RCC 7860 (cell line): ENCODE data around the gene PODN.

Experiments
- DNase-seq: peaks from one replicate; pipeline ENCODE4 v3.0.0-alpha.2; 2015; ENCODE audit warnings: low spot score
- FAIRE-seq: peaks from 2 replicates; lab custom pipeline; 2012; peaks lifted over from hg19 to GRCh38; lab: Jason Lieb, UNC

PODN gene

GRCh38 chr1:53128401-53128800, 66.4 kb downstream of the PODN start:
- no peak for FAIRE-seq
- no peak for DNase-seq

GRCh38 chr1:53129891-53130597, 68.0 kb downstream of the PODN start:
- FAIRE-seq (no peak), DNase-seq (no peak)

- FAIRE-seq (no peak), DNase-seq (no peak)
Observed at GRCh38 chr1:53130598-53130877, 68.5 kb downstream of the PODN start.

- no peak for FAIRE-seq
Observed at GRCh38 chr1:53130878-53131589, 69.0 kb downstream of the PODN start.

GRCh38 chr1:53131590-53131938, 69.6 kb downstream of the PODN start:
- DNase-seq (no peak), FAIRE-seq (no peak)

More at GRCh38 chr1:53130878-53131589, 69.0 kb downstream of the PODN start:
- no peak for DNase-seq

- DNase-seq (no peak), FAIRE-seq (no peak)
Observed at GRCh38 chr1:53132176-53132575, 70.2 kb downstream of the PODN start.

- no peak for FAIRE-seq
- DNase-seq = no peak
Observed at GRCh38 chr1:53133261-53134041, 71.4 kb downstream of the PODN start.

- FAIRE-seq (no peak), DNase-seq (no peak)
Observed at GRCh38 chr1:53134042-53134485, 72.1 kb downstream of the PODN start.
